Putamen (tissue), 1 donor: ENCODE results near the gene SLC25A52.
"Not testable (repeated sequence)": the region's sequence is repeated elsewhere in the genome, so short reads cannot be mapped to it uniquely, and the experiment has no call there.

Source experiments
- DNase-seq: peaks from one replicate; pipeline ENCODE4 v3.0.0-alpha.2; 2016; ENCODE audit warnings: low spot score

Gene SLC25A52, protein sequence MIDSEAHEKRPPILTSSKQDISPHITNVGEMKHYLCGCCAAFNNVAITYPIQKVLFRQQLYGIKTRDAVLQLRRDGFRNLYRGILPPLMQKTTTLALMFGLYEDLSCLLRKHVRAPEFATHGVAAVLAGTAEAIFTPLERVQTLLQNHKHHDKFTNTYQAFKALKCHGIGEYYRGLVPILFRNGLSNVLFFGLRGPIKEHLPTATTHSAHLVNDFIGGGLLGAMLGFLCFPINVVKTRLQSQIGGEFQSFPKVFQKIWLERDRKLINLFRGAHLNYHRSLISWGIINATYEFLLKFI

DNA sequence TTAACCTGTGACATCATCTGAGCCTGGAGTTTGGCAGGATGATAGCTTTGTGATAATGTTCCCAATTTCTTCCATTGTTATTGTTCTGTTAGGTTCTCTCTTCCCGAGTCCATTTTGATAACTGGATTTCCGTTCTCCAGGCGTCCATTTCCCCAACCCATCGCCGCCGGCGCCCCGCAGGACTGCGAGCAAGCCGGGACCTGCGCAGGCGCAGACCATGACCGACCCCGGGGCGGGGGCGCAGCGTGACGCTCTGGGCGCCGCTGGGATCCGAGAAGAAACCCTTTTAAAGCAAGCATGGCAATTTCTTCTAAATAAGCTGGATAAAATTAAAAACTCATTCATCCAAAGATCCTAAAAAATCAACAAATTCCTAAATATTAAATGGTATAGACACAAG is at the start of gene SLC25A52:
TSS of gene SLC25A52 (minus strand) at position 186 of the 400 bp plus-strand sequence. CDS start 219 bp downstream, outside the sequence.
- DNase-seq: no peak

DNA sequence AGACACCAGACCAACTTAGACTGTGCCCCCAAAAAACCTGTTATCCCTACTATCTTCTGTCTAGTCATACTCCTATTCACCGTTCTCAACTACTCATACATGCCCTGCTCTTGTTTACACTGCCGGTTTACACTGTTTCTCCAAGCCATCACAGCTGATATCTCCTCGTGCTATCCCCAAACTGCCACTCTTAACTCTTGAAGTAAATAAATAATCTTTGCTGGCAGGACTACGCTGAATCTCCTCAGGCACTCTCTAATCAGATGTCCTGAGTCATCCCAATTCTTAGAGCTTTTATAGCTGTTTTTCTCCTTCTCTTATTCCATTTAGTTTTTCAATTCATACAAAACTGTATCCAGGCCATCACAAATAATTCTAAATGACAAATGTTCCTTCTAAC is 48.4 kb upstream of the SLC25A52 start:
- not testable (repeated sequence) for DNase-seq

DNA sequence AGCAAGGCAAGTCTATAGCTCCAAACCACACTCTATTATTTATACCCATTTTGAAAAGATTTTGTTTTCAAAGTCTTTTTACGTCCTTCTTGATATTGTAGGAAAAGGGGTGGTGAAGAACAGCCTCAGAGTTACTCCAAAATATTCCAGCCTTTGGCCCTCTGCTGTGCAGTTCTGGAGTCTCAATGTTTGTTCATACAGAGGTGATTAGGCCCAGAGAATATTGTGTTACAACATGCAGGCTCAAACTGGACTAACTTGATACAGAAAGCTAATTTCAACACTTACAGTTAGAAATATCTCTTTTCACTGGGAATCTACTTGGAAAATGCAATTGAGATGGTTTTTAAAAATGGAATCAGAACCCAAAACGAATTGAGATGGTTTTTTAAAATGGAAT is 40.4 kb upstream of the SLC25A52 start:
- no peak for DNase-seq

DNA sequence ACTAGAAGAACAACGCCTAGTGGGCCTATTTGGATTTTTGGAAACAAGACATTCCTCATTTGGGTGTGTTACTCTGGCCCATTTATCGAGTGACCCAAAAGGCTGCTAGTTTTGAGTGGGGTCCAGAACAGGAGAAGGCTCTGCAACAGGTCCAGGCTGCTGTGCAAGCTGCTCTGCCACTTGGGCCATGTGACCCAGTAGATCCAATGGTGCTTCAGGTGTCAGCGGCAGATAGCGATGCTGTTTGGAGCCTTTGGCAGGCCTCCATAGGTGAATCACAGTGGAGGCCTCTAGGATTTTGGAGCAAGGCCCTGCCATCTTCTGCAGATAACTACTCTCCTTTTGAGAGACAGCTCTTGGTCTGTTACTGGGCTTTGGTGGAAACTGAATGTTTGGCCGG is 38.6 kb upstream of the SLC25A52 start:
- DNase-seq: not testable (repeated sequence)

DNA sequence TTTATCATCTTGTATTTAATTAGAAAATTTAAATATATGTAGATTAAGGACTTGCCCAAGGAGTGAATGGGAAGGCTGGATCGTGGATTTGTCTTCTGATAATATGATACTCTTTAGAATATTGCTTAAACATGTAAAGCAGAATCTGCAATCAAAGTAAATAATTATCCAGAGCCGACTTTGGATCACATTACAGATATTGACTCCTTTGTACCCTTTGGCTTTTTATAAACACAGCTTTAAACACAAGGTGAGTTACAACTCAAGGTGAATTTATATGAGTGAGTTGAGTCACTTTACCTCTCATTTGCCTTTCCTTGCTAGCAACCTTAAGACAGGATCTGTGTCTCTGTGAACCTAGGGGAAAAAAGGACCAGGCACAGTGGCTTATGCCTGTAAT is 37.7 kb upstream of the SLC25A52 start:
- DNase-seq: no peak

DNA sequence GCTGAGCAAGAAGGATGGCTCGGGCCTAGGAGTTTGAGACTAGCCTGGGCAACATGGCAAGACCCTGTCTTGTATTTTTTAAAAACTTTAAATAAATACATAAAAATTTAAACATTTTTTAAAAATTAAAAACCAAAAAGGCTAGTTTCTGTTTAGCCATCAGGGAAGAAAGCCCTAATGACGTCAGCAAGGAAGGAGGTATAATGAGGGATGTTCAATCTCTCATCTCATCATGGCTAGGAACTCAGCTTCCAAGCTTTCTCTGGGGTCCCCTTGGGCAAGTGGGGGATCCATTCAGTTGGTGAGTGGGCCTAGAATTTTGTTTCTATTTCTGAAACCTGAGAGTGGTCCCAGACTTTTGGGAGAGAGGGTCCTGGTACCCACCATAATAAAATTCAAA is 35.1 kb upstream of the SLC25A52 start:
- no peak for DNase-seq

DNA sequence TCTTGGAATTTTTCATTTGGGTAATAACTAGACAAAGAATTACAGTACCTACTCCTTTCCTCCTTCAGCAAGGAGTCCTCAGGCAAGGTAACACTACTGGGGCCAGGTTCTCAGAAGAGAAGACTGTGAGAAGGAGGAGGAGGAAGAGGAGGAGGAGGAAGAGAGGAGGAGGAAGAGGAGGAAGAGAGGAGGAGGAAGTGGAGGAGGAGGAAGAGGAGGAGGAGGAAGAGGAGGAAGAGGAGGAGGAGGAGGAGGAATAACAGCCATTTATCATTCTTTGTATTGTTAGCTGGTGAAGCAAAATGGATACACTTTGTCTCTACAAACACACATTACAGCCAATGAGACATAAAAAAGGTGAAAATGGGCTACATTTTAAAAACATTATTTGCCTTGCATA is 32.9 kb upstream of the SLC25A52 start:
- DNase-seq: no peak

DNA sequence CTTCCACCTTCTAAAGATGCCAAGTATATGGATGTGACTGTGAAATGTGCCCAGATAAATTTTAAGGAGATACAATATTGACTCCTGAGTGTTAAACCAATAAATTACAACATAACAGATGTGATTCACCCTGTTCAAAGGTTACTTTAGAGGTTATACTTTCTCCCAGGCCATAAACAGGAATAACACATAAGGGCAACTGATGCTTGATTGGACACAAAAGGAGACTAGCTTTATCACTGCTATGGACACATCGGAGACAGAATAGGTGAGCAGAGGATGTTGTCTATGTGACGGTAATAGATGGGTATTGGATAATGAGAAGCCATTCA is 31.9 kb upstream of the SLC25A52 start:
- no peak for DNase-seq

DNA sequence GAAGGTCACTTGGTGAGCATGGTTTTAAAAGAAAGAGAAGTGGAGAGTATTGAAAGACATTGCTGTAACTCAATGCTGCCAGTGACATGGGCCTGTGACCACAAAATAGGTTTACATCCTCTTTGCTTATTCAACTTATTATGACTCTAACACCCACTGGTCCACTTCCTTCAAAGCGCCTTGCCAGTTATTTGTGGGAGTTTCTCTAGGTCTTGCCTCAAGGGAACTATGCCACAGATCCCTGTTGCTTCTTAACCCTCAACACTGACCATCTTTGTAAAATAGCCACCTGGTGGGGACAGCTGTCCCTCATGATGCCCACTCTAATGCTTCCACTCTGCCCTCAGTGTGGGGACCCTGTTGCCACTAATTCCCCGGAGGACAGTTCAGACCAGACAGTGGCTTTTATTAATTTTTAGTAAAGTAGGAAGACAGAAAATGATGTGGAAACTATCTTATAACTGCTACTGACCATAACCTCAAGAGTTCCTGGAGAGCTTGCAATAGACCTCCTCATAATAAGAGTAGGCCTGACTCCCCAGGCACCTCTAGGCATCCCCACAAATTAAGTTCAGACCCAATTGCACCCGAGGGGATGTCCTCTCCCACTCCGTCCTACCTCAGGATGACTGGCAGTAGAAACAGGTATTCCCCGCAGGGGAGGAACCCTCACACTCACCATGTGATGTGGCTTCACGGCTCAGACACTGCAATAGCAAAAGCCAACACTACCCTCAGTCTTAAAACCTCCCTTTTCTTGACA is 31.3 kb upstream of the SLC25A52 start:
- DNase-seq: no peak

DNA sequence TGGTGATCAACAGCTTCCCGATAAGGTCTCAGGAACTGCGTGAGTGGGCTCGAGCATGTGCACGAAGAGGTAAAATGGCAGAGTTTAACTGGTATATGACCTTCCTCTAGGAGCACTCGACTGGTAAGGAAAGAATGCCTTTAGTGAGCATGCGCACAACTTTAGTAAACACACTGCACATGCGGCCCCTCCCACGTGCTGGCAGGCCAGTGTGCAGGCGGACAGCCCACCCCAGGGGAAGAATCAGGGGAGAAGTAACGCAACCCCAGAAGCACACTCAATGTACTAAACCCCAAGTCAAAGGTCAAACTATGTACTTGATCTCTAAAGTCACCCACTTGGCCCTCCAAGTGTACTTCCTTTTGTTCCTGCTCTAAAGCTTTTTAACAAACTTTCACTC is 28.7 kb upstream of the SLC25A52 start:
- DNase-seq: no peak

DNA sequence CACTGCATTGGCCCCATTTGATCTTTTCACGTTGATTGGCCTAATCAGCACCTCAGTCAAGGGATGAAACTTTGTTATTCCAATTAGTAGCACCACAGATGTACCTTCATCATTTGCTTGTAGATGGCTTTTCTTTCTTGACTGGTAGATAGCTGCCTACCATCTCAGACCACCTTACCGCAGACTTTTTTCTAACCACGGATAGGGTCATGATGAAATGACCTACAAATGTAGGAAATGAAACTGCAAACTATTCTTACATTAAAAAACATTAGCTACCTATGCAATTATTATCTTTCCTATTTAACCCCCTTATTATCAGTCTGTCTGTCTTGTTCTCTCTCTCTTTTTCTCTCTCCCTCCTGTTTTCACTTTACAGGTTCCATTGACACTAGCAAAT is 22.4 kb upstream of the SLC25A52 start:
- DNase-seq: no peak

DNA sequence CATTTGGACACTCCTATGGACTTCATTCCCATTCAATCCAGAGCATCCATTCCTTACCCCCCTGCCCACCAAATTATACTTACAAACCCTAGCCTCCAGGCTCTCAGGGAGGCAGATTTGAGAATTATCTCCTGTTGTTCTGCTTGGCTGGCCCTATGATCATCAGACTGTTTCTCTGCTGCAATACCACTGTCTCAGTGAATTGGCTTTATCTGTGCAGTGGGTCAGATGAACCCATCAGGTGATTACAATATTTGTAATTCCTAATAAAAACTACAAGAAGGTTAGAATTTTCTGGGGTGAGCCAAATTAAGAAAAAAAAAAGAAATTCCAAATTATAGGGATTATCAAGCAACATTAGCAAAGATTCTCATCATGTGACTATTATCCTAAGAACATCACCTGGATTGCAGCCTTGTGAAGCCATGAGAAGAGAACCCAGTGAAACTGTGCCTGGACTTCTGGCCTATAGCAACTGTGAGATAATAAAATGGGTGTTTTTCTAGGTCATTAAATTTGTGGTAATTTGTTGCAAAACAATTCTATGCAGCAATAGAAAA is 17.8 kb upstream of the SLC25A52 start:
- DNase-seq: no peak

DNA sequence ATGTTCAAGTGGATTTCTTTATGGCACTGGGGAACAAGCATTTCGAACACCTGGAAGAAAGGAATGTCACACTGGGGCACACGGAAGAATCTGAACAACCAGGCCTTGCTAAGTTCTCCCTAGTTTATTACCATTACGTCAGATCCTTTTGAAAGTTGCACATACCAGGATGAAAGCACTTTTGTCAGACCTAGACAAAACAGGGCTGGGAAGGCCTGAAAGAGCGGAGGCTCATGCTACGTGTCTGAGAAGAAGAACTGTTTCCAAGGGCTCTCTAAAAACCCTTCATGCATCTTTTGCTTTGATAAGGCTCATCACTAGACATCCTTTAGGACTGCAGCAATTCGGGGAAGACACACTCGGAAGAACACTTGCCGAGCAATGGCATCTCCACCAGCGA is 15.4 kb upstream of the SLC25A52 start:
- no peak for DNase-seq

DNA sequence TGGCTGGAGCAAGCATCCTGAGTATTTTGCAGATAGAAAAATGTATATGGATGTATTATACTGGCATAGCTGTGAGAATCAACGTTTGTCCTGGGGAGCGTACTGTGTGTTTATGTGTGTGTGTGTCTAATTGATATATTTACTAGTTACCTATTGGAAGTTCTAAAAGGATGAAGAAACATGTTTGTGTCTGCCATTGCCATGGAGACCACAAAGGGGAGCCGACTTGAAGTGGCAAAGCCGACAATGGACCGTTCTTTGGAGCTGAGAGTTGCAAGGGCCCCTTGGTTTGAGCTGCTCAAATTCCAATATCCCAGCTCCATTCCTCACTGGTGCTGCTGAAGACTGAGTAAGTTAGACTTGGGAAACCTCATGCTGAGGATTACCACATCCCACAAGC is 14.3 kb upstream of the SLC25A52 start:
- no peak for DNase-seq

DNA sequence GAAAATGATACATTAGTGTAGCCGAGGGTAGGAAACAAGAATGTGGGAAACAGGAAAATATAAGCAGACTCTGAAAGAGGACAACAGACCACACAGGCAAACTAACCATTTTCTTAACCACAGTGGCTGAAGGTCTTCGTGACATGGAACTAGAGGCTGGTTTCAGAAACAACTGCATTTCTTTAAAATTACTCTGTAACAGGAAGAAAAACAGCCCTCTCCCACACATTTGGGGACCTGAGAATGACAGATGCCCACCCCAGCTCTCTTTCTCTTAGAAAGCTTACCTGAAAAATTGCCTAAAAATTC is 13.8 kb upstream of the SLC25A52 start:
- DNase-seq: no peak

DNA sequence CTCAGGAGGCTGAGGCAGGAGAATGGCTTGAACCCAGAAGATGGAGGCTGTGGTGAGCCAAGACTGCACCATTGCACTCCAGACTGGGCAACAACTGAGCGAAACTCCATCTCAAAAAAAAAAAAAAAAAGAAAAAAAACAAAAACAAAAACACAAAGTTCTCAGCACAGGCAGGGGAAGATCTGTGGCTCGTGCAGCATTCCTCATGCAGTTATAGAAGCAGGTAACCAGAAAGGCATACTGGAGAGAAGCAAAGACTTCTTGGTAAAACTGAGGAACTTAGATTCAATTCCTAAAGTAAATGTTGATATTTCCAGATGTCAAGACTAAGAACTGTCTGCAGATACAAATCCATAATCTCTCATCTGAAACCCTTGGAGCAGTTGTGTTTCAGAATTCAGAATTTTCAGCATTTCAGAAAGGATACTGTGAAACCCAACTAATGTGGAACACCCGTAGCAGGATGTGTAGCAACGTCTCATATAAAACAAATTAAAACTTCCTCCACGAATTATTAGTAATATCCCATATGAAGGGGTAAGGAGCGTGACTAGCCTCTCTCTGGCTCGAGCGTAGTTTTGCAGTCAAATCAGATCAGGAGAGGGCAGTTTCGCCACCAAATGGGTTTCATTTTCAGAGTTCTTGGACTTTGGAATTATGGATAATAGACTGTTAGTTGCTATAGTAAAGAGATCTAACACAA is 13.2 kb upstream of the SLC25A52 start:
- no peak for DNase-seq

DNA sequence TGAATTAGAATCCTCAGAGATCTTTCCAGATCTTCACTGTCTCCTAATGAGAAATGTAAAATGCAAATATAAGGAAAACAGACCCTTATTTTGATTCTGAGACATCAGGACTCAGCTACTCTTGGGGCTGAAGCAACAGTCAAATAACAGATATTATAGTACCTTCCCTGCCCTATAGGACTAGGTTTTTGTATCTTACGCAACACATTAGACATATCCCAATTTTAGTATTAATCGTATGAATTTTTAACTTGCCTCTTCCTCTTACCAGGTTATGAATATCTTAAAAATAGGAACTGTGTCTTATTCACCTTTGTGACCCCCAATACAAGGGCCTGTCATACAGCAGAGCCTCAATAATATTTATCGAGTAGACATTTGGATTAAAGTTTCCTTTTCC is 12.0 kb upstream of the SLC25A52 start:
- no peak for DNase-seq

DNA sequence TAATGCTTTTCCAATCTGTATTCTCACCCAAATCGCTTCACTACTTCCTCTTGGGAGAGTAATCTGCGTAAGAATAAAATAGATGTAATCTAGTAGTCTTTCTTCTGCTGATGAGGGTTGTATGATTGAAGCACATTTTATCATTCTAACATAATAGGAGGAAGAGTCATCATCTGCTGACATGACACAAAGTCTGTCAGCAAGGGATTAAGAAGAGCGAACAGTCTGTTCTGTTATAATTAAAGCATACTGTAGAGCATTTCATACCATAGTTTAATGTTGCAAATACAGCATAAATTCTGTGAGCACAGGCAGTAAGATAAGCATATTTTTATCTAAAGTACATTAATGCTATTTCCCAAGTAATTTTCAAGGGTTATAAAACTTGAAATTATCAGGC is 10.4 kb downstream of the SLC25A52 start:
- DNase-seq: no peak

DNA sequence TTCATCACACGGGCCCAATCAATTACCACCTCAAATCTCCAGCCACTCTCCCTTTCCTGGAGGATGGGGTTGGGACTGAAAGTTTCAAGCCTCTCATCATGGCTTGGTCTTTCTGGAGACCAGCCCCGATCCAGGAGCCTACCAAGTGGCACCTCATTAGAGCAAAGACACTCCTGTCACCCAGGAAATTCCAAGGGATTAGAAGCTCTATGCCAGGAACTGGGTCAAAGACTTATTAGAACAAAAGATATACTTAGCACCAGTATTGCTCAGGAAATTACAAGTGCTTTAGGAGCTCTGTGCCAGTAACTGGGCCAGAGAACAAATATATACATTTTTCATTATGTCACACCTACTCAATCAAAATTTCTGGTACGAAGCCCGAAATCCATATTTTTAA is 14.3 kb downstream of the SLC25A52 start:
- no peak for DNase-seq

DNA sequence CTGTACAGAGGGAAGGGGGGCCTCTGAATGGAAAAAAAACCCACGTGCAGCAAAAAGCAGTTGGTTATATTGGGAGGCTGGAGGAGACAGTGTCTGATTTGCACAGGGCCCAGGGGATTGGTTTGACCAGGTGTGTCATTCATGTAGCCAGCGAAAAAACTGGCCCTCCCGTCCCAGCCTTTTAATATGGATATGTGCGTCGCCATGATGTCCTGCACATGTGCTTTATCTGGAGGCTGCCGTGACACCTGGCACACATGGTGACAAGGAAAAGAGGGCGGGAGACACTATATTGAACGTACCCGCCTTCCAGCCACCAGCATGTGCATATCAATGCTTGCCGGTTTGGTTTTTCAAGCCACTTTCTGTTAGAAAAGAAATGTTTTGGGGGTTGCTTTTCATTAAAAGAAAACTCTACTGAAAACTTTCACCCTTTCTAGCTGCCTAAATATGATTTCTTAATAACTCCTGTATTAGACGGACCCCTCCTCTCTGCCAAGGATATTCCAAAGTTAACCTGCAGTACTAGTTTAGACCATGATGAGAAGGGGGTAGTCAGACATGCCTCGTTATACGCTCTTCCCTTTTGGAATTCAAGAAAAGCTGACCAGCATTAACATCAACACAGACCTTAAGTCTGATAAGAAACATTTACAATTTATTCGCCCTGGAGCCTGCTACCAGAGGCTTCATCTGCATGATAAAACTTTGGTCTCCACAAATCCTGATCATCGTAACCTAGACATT is 16.2 kb downstream of the SLC25A52 start:
- DNase-seq: no peak

DNA sequence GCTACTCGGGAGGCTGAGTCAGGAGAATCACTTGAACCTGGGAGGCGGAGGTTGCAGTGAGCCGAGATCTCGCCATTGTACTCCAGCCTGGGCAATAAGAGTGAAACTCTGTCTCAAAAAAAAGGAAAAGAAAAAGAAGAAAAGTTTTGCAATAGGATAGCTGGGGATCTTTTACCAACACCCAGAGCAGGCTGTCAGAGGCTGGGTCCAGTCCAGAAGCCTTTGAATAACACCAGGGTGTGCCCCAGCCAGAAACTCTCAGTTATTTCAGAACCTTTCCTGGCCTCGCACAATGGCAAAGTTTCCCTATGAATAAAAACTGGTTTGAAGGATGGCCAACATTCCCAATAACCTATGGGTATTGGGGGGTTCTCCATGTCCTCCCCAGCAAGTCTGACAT is 17.1 kb downstream of the SLC25A52 start:
- DNase-seq: not testable (repeated sequence)

DNA sequence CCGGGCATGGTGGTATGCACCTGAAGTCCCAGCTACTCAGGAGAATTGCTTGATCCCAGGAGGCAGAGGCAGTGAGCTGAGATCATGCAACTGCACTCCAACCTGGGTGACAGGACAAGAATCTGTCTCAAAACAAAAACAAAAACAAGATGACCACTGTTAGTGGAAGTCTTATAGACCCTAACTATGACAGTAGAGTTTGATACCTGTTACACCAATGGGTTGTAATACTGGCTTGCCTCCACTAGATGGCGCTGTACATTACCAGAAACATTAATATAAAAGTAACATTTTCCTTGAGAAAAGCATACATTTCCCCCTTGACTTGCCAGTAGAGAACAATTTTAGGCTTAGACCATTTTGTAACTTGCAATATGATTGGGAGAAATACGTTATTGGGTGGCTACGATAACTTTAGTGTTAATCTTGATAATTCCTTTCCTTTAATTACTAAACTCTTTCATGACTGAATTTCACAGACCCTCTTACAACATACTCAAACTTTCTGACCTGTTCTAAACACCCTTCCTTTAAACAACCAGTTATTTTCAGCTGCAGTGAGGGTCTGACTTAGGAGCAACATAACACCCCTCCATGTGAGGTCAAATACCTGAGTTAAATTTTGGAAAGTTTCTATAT is 19.5 kb downstream of the SLC25A52 start:
- DNase-seq: no peak
